NCI-H345 (cell line): ENCODE results near the gene ANO4.
"Not testable (repeated sequence)": the region's sequence is repeated elsewhere in the genome, so short reads cannot be mapped to it uniquely, and the experiment has no call there.

Source experiments
- DNase-seq: peaks from one replicate; lab custom pipeline; 2025; lab: John Stamatoyannopoulos, UW

ANO4 gene

GRCh38 chr12:100871195-100871734, 76.7 kb downstream of the ANO4 start:
- DNase-seq = no peak

GRCh38 chr12:100875156-100875555, 80.6 kb downstream of the ANO4 start:
- DNase-seq = no peak

GRCh38 chr12:100875771-100876170, 81.2 kb downstream of the ANO4 start:
- DNase-seq = no peak

GRCh38 chr12:100877776-100878175, 83.2 kb downstream of the ANO4 start:
- no peak for DNase-seq

- no peak for DNase-seq
Measured at GRCh38 chr12:100895192-100895591, 100.6 kb downstream of the ANO4 start.

GRCh38 chr12:100896192-100896591, 101.6 kb downstream of the ANO4 start:
- no peak for DNase-seq

GRCh38 chr12:100897240-100897639, 102.7 kb downstream of the ANO4 start:
- DNase-seq = no peak

- DNase-seq = no peak
Measured at GRCh38 chr12:100899301-100899700, 104.7 kb downstream of the ANO4 start.

GRCh38 chr12:100900808-100901207, 106.2 kb downstream of the ANO4 start:
- no peak for DNase-seq

- no peak for DNase-seq
Measured at GRCh38 chr12:100901266-100901665, 106.7 kb downstream of the ANO4 start.

GRCh38 chr12:100904270-100904669, 109.7 kb downstream of the ANO4 start:
- DNase-seq = no peak

- DNase-seq = no peak
Measured at GRCh38 chr12:100908501-100908900, 113.9 kb downstream of the ANO4 start.

- DNase-seq = no peak
Measured at GRCh38 chr12:100913872-100914592, 119.5 kb downstream of the ANO4 start.

- DNase-seq = no peak
Measured at GRCh38 chr12:100919116-100919515, 124.5 kb downstream of the ANO4 start.

- no peak for DNase-seq
Measured at GRCh38 chr12:100920493-100920892, 125.9 kb downstream of the ANO4 start.

GRCh38 chr12:100926669-100927248, 132.2 kb downstream of the ANO4 start:
- DNase-seq = peak; percentile 2

GRCh38 chr12:100927826-100928225, 133.2 kb downstream of the ANO4 start:
- DNase-seq = no peak

GRCh38 chr12:100932571-100932970, 138.0 kb downstream of the ANO4 start:
- DNase-seq = no peak

GRCh38 chr12:100933531-100933930, 139.0 kb downstream of the ANO4 start:
- DNase-seq = not testable (repeated sequence)

GRCh38 chr12:100935929-100936328, 141.4 kb downstream of the ANO4 start:
- DNase-seq = no peak

- DNase-seq = no peak
Measured at GRCh38 chr12:100936661-100937060, 142.1 kb downstream of the ANO4 start.

GRCh38 chr12:100940503-100940902, 145.9 kb downstream of the ANO4 start:
- DNase-seq = no peak

- no peak for DNase-seq
Measured at GRCh38 chr12:100942984-100943749, 148.6 kb downstream of the ANO4 start.
